HTR-8/SVneo (cell line): ENCODE results near the gene COX6B1.
"Not testable (repeated sequence)": the region's sequence is repeated elsewhere in the genome, so short reads cannot be mapped to it uniquely, and the experiment has no call there.

ENCODE experiments used
- DNase-seq: peaks from one replicate; pipeline ENCODE4 v3.0.0; 2011; ENCODE audit warnings: low spot score, mixed read lengths; ENCODE audit not compliant: insufficient read length
- FAIRE-seq: peaks from 2 replicates; lab custom pipeline; 2011; peaks lifted over from hg19 to GRCh38; lab: Jason Lieb, UNC

COX6B1 gene

DNA sequence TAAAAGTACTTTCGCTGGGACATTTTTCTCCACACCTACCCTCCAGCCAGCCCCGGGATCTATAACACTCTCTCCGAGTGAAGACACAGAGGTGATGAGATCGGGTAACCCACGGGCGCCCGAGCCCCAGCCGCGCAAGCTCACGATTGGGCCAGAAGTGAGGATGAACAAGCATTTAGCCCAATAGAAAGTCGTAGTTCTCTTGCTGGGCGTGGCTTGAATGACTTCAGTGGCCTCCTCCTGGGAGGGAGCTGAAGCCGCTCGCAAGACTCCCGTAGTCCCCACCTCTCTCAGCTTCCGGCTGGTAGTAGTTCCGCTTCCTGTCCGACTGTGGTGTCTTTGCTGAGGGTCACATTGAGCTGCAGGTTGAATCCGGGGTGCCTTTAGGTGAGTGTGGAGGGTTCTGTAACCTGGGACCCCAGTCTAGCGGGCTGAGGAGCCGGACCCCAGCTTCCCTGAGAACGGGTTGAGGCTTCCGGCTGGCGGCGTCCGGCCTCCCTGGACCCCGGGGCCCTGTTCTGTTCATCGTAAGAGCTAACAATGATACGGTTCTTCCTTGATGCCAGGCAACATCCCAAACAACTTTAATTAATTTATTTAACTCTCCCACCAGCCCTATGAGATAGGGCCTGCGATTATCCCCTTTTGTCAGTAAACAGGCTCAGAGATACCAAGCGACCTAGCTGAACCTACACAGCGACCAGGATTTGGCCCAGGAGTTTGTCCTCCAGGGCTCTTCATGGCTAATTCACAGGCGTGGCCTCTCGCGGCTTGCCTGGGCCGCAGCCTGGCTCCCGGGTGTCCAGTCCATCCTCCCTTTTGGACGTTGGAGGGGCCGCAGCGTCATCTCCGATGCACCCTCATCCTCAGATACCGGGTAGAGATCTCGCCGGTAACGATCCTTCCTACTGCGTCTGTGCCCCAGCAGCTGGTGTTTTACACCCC is at the start of gene COX6B1:
TSS of gene COX6B1 (plus strand) at position 307 of the 945 bp plus-strand sequence. CDS start 2,921 bp downstream, outside the sequence.
- DNase-seq (peak; percentile 99), FAIRE-seq (peak; percentile 83)

DNA sequence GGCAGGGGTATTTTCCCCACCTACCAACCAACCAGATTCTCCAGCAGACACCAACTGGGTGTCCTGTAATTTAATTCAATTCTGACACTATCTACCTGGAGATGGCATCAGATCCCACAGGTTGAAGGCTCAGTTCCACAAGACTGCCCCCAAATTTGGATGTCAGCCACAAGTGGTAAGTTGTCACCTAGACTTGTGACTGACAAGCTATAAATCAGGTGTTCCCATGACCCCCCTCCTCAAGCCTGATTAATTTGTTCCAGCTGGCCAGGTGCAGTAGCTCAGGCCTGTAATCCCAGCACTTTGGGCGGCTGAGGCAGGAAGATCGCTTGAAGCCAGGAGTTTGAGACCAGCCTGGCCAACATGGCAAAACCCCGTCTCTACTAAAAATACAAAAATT is 46.2 kb upstream of the COX6B1 start:
- DNase-seq (no peak), FAIRE-seq (no peak)

- DNase-seq, FAIRE-seq: not testable (repeated sequence)
These were observed 43.7 kb upstream of the COX6B1 start for GRCh38 chr19:35604436-35604835.

GRCh38 chr19:35607170-35607569 is 41.0 kb upstream of the COX6B1 start:
- not testable (repeated sequence) for DNase-seq, FAIRE-seq

DNA sequence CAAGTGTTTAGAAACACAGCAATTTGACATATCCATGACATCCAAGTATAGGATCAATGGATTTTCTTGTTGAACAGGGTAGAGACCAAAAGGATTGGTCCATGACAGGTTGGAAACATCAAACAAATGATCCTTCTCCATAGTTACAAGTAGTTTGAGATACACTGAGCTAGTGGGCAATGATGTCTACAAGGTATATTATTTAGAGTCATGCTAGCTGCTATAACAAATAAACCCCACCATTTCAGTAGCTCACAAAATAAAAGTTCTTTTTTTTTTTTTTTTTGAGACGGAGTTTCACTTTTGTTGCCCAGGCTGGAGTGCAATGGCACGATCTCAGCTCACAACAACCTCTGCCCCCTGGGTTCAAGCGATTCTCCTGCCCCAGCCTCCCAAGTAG is 40.5 kb upstream of the COX6B1 start:
- FAIRE-seq (no peak), DNase-seq (no peak)

- DNase-seq, result no peak
- no peak for FAIRE-seq
These were observed 39.9 kb upstream of the COX6B1 start for GRCh38 chr19:35608251-35608650.

DNA sequence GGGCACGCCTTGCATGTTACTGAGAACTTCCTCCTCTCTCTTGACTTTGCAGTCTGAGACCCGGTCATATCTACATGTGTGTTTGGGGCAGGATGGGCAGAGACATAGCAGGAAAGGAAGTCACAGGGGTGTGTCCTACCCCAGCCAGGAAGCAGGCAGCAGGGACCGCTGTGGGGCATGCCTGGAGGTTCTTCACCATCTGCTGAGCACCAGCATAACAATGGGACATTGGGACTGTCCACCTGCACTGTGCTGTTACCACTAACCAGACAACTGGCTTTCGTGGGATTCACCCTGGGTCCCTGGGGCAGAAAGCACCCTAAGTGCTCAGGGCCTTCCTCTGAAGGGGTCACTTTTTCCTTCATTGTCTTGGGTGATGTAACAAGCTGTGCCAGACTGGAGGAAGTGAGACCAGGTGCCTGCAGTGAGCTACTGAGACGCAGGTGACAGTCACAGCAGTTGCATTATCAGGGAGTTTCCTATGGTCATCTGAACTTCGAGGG is 38.2 kb upstream of the COX6B1 start:
- FAIRE-seq (no peak), DNase-seq (no peak)

GRCh38 chr19:35612224-35612558 is 35.9 kb upstream of the COX6B1 start:
- DNase-seq, result no peak
- FAIRE-seq, result no peak

- DNase-seq (peak; percentile 96), FAIRE-seq (peak; percentile 98)
These were observed 35.4 kb upstream of the COX6B1 start, which contains the start of gene HAUS5 for GRCh38 chr19:35612559-35613321. TSS of gene HAUS5 (plus strand) at chr19:35612735. CDS start at chr19:35612795, 60 bp downstream.

GRCh38 chr19:35613574-35613973 is 34.5 kb upstream of the COX6B1 start:
- FAIRE-seq, result no peak
- DNase-seq, result no peak

- DNase-seq (no peak), FAIRE-seq (no peak)
These were observed 33.1 kb upstream of the COX6B1 start for GRCh38 chr19:35615036-35615435.

DNA sequence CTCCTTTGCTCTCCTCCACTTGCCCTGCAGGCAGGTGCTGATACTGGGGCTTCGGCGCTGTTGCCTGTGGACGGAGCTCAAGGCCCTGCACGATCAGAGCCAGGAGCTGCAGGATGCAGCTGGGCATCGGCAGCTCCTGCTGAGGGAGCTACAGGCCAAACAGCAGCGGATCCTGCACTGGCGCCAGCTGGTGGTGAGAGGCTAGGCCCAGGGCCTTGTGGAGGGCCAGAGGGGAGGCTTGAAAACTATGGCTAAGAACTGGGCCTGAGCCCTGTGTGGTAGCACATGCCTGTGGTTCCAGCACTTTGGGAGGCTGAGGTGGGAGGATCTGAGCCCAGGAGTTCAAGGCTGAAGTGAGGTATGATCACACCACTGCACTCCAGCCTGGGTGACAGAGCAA is 29.3 kb upstream of the COX6B1 start:
- DNase-seq (no peak), FAIRE-seq (no peak)

DNA sequence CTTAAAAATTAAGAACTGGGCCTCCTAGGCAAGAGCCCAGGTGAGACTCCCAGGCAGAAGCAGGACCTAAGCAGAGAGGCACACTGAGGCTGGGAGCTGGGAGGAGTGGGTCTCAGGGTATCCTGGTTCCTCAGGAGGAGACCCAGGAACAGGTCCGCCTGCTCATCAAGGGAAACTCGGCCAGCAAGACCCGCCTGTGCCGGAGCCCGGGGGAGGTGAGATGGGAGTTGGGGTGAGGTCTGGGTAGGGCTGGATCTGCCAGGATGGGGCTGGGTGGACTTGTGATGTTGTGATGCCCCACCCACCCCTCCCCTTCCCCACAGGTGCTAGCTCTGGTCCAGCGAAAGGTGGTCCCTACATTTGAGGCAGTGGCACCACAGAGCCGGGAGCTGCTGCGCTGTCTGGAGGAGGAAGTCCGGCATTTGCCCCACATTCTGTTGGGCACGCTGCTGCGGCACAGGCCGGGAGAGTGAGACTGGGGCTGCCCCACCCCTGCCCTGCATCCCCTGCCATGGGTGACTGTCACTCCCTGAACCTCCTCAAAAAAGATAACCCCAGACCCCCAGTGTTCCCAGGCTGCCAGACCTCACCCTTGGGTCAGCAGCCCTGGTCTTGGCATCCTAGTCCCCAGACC is 28.7 kb upstream of the COX6B1 start:
- no peak for FAIRE-seq
- DNase-seq, result no peak

DNA sequence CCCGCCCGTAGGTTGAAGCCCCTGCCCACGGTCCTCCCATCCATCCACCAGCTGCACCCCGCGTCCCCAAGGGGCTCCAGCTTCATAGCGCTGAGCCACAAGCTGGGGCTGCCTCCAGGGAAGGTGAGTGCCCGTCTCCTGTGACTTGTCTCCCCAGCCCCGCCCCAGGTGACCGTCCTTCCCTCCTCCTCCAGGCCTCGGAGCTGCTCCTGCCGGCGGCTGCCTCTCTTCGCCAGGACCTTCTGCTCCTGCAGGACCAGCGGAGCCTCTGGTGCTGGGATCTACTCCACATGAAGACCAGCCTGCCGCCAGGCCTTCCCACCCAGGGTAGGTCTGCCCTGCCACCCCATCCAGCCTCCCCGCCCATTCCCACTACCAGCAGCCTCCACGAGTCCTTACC is 28.1 kb upstream of the COX6B1 start:
- DNase-seq (no peak), FAIRE-seq (no peak)

- DNase-seq, result no peak
- FAIRE-seq, result no peak
These were observed 26.4 kb upstream of the COX6B1 start for GRCh38 chr19:35621708-35622107.

- FAIRE-seq, result no peak
- DNase-seq, result no peak
These were observed 25.4 kb upstream of the COX6B1 start for GRCh38 chr19:35622750-35623149.

GRCh38 chr19:35623327-35624010 is 24.7 kb upstream of the COX6B1 start:
- FAIRE-seq (no peak), DNase-seq (no peak)

- FAIRE-seq, result no peak
These were observed 19.9 kb upstream of the COX6B1 start for GRCh38 chr19:35628264-35628564.

DNA sequence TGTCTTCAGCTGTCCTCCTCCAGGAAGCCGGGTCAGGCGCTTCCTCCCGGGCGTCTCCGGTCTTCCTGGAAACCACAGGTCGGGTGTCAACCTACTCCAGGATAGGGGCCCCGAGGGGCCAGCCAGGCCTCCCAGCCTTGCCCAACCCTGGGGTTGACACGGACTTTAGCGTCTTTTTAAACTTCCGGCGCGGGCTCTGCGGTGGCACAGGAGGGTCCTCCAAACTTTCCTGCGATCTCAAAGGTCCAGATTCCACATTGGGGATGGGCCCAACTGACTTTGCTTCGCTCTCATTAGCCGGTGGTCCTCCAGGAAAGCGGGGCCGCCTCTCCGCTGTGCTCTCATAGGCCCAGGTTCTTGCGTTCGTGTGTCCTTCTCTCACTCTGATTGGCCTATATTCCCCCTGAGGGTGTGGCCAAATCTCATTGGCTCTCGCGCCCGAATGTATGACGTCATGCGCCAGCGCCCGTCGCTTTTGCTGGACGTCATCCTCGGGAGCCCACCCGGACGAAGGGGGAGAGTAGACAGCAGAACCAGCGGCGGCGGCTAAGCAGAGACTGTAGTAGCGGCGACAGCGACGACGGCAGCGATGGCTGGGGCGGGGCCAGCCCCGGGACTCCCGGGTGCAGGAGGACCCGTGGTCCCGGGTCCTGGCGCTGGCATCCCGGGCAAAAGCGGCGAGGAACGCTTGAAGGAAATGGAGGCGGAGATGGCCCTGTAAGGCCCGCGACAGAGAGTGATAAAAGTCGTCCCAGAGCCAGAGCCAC is 19.4 kb upstream of the COX6B1 start, which contains the start of gene RBM42:
TSS of gene RBM42 (plus strand) at position 472 of the 767 bp plus-strand sequence. CDS start at position 590, 118 bp downstream.
- peak; percentile 99 for DNase-seq
- FAIRE-seq, result peak; percentile 94

More at GRCh38 chr19:35628264-35628564, 19.9 kb upstream of the COX6B1 start:
- DNase-seq, result no peak
